GM18519 (cell line): ENCODE measurements around the gene NTHL1.
A peak's percentile ranks its signal among the peaks of the same experiment; 100 is the strongest.

Source experiments
- ATAC-seq: cut with Tn5 transposase; IDR thresholded peaks from one replicate; pipeline ENCODE4 v1.9.1; 2021; ENCODE audit warnings: mild to moderate bottlenecking, moderate library complexity; ENCODE audit not compliant: unreplicated experiment, low FRiP score

The NTHL1 gene

DNA sequence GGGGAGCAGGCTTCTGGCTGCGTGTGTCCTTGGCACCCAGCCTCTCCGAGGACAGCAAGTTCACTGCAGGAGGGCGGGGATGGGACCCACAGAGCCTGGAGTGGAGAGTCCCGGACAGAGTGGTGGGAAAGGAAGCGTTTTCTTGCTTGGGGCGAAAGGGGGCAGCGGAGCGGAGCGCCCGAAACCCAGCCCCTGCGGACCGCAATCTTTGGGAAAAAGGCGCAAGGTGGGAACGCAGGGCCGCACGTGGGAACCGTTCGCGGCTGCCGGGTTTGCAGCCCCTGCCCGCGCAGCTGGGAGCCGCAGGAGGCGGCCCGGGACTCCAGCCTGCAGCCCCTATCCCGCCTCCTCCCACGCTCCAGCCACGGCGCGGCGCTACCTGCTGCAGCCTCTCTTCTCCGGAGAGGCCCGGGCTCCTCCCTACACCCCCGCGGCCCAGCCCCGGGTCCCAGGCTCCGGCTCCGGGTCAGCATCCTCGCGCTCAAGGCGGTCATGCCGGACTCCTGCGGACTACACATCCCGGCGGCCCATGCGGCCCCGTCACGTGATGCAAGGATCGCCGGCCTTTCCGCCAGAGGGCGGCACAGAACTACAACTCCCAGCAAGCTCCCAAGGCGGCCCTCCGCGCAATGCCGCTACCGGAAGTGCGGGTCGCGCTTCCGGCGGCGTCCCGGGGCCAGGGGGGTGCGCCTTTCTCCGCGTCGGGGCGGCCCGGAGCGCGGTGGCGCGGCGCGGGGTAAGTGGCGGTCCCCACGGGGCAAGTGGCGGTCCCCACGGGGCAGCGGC is at the start of gene NTHL1, which contains the start of gene TSC2:
Gene NTHL1 (minus strand): TSS at position 505 of the 786 bp plus-strand sequence. CDS start 11 bp downstream, at position 494.
Gene TSC2 (plus strand): TSS at position 656 of the 786 bp plus-strand sequence. CDS start 631 bp downstream, outside the sequence.
- ATAC-seq: peak; percentile 87

GRCh38 chr16:2096853-2097595 is 49.4 kb upstream of the NTHL1 start:
- ATAC-seq: no peak

DNA sequence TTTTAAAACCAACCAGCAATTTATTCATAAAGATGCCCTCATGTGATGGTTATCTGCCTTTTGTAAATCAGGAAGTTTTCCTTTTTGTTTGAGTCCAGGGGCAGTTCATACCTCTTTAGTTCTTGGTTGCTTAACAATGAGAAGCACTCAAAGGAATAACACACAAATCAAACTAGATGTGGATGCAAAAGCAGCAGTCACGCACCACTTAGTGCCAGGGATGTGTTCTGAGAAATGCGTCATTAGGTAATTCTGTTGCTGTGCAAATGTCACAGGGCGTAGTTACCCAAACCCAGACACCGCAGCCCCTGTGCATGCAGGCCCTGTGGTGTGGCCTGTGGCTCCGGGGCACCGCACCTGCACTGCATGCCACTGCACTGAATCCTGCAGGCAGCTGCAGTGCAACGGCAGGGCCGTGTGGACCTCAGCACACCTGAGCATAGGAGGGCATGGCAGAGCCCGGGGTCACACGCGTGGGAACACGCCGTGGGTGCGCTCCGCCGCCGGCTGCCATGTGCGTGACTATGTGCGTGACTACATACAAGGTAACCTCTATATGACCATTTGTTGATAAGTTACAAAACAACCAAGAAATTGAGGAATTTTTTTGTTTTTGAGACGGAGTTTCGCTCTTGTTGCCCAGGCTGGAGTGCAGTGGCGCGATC is 48.4 kb upstream of the NTHL1 start:
- ATAC-seq: no peak

DNA sequence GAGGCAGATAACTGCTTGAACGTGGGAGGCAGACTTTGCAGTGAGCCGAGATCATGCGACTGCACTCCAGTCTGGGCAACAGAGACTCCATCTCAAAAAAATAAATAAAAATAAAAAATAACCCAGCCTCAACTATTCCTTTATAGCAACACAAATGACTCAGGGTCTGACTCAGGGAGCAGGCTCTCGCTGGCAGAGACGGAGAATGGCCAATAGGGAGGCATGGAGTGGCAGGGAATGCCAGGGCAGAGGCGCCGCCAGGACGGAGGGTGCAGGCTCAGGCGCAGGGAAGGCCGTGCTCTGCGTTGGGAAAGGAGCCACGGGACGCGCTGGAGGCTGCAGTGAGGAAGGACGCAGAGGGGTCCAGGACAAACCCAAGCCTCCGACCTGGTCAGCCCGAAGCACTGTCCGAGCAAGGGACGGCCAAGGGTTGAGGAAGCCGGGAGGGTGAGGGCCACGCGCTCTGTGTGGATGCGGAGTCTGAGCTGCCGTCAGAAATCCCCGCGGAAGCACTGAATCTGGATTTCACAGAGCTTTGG is 47.8 kb upstream of the NTHL1 start:
- ATAC-seq: no peak

DNA sequence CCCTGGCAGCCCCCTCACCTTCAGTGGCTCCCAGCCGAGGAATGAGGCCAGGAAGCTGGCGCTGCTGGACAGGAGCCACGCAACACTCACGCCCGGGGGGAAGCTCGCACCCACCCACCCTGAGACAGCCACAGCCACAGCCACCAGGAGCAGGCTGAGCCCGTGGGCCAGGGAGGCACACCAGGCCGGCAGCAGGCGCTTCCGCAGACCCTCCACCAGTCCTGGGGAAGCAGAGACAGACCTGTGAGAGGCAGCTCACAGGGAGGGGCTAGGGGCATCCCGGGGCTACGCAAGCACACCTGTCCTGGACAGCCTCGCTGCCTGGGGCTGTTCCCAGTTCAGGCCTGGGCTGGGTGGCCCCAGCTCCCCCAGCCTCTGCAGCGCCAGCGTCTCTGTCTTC is 46.2 kb upstream of the NTHL1 start:
- ATAC-seq: no peak

GRCh38 chr16:2092866-2093265 is 45.2 kb upstream of the NTHL1 start:
- ATAC-seq: no peak

- no peak for ATAC-seq
These were observed 44.6 kb upstream of the NTHL1 start for GRCh38 chr16:2092256-2092620.

GRCh38 chr16:2091547-2092255 is 44.1 kb upstream of the NTHL1 start:
- ATAC-seq: no peak

- no peak for ATAC-seq
These were observed 43.3 kb upstream of the NTHL1 start for GRCh38 chr16:2090777-2091546.

DNA sequence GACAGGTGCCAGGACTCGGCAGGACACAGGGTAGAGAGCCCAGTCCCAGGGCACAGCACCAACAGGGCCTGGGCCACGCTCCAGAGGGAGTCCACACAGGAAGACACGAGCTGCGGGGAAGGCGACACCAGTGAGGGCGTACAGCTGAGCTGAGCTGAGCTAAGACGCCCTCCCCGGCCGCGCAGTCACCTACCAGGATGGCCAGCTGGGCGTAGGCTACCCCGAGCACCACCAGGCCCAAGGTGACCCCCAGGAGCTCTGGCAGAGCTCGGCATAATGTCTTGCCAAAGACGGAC is 42.8 kb upstream of the NTHL1 start:
- no peak for ATAC-seq

DNA sequence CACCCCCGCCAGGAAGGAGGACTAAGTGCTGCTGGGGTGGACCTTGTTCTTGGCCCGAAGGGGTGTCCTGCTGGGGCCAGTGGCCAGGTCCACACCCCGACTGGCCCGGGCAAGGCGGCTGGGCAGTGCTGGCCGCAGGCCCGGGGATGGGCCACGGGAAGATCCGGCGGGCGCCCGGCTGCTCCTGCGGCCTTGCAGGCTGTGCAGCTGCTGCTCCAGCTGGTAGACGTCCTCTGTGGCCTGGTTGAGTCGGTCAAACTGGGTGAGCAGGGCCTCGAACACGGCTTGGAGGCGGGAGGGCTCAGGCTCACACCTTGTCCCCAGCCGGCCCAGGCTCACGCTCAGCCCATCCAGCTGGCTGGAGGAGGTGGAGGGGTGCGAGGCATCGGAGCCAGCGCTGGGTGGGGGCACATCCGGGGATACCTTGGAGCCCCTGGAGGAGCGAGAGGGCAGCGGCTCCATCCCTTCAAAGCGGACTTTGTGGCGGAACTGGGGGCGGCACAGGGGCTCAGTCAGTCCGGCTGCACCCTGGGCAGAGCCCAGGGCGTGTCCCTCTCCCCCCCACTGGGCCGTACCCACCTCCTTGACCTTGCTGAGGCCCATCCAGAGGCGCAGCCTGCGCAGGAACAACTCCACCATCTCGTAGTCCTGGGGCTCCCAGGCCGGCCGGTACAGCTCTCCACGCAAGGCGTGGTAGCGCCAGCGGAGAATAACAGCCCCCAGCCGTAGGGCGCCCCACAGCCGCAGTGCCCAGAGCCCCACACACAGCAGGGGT is 42.3 kb upstream of the NTHL1 start:
- ATAC-seq: no peak

GRCh38 chr16:2088759-2089358 is 41.2 kb upstream of the NTHL1 start:
- no peak for ATAC-seq

GRCh38 chr16:2087748-2088631 is 40.4 kb upstream of the NTHL1 start:
- ATAC-seq: no peak

DNA sequence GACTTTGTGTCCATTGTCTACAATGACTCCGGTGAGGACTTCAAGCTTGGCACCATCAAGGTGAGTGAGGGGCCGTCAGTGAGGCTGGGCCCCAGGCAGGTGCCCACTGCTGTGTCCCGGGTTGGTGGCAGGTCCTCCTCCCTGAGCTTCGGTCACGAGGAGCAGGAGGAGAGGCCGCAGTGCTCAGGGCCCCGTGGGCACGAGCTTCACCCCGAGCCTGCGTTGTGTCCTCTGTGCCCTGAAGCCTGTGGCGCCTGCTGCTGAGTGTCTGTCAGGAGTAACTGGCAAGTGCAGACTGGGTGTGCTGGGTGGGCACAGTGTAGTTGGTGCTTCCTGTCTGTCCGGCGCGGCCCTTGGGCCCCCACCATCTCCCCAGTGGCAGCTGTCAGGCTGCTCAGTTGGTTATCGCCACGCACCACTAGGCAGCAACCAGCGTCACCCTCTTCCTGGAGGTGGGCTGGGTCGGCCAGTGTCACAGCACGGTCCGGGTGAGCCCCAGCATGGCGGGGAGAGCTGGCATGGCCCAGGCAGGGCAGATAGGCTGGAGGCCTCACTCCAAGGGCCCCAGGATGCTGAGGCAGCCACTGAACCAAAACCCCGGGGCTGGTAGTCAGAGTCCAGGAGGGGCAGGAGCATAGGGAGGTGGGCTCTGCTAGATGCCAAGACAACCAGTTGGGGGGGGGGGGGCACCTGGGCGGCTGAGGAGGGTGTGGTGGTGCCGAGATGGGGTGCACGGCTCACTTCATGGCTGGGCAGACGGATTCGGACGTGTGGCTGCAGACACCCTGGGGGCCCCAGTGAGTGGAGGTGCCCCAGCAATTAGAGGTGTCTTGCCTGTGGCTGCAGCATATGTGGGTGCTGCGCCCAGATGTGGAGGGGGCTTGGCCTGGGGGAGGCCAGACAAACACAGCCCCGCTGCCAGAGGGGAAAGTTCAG is 39.4 kb upstream of the NTHL1 start:
- no peak for ATAC-seq

- no peak for ATAC-seq
These were observed 38.6 kb upstream of the NTHL1 start for GRCh38 chr16:2086106-2086742.

DNA sequence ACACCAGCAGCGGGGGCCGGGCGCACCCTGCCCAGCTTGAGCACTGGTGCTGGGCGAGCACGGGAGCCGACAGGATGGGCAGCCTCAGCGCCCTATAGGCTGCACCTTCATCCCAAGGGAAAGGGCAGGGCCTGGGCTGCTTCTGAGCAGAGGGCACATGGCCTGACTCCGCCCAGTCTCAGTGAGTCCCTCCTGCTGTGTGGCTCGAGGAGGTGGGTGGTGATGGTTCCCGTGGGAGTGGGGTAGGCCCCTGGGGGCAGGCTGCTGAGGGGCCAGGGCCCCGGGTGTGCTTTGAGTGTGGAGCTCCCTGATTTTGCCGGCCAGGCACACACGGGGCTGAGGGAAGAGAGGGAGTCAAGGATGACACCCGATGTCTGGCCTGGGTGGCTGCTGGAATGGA is 38.0 kb upstream of the NTHL1 start:
- no peak for ATAC-seq
